Dedifferentiated amniotic fluid mesenchymal stem cell (primary cell): ENCODE data around the gene OR2H1.

Source experiments
- DNase-seq: peaks from one replicate; pipeline ENCODE4 v3.0.0-alpha.2; 2016; ENCODE audit errors: extremely low spot score

OR2H1 gene

DNA sequence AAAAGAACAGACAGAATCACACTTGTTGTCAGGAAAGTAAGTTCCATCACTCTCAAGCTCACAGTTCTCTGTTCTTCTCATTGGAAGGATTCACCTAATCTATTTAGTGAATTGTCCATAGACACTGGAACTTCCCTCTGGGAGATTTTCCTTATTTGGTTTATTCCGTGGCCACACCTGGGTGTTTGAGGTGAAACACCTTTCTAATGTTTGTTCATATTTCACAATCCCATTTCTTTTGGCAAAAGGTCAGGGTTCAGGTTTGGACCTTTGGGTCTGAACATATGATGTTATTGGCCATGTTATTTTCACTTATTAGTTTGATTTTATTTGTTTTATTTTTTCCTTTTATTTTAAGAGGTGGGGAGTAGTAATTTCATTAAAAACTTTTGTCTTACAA is 26.8 kb downstream of the OR2H1 start:
- DNase-seq = no peak

DNA sequence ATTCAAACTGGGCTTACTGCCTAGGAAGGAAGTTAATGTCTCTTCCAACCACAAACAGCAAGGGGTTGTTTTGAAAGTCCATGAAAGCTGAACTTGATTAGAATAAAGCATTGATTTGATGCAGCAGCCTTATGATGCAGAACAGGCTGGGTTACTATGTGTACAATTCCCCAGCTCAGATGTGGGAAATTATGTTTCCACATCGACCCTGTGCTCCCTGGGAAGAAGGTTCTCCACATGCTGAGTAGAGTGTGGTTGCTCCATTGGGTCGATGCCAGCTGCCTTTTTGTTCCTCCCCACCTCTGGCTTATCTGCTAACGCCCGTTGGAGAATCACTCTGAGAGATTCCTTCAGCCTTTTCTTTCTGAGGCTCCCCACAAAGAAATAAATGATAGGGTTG is 29.6 kb downstream of the OR2H1 start:
- no peak for DNase-seq

DNA sequence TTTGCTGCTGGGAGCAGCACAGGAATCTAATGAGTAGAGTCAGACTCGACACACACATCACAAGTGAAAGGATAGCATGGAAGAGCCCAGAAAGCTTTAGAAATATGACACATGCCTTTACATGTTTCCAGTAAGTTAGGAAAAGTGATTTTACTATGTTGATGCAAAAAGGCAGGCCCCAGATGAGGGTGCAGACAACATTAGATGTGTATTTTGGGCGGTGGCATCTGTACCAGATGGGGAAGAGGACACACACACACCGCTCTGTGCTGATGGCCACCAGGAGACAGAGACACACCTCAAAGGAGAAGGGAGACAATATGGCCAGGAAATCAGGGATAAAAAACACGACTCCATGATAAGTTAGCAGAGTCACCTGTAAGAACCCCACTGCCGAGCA is 30.2 kb downstream of the OR2H1 start:
- DNase-seq = no peak

DNA sequence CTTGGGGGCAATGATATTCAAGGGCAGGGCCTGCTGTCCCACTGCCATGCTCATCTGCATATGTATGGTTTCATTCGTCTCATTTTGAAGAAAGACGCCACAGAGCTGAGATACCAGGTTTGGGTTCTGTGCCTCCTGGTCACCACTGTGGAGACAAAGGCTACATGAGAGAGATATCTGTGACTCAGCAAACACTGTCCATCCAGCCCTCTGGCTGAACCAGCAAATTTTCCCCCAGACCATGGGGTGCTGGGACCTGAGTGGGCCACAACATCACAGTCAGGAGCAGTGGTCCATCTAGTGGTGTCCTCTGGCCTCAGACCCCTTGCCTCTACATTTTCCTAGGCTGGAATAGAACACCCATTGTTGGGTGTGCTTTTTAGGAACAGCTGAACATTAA is 30.7 kb downstream of the OR2H1 start, which contains the start of gene MAS1L:
MAS1L (minus strand) TSS at position 297 of the 400 bp plus-strand sequence; CDS start at position 243, 54 bp downstream.
- DNase-seq = no peak

DNA sequence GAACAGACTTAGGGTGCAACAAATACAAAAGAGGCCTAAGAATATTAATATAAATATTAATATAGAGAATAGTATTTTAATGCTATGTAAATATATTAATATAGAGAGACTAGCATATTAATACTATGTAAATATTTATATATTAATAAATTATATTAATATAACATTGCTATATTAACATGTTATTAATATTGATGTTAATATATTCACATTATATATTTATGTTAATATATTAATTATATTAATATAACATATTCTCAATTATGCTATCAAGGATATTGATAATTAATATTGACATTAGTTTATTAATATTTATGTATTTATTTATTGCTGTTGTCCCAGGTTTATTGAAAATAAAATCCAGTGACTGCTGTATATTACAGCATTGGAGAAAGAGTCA is 31.9 kb downstream of the OR2H1 start:
- DNase-seq = no peak

DNA sequence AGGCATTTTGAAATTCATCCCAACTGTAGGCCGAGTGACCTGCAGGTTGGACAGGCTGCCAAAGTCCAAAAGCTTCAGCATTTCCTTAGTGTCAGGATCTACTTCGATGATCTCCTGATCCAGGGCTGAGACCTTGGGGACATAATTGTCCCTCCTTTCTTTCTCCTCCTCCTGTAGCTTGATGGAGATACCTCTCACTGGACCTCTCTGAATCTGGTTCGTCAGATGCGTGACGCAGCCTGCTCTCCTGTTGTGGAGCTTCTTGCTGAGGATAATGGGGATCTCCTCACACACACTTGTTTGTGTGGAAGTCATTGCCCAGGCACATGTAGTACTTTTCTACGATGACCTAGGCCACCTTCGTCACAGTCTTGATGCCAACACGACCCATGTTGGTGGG is 32.3 kb downstream of the OR2H1 start:
- DNase-seq = no peak

DNA sequence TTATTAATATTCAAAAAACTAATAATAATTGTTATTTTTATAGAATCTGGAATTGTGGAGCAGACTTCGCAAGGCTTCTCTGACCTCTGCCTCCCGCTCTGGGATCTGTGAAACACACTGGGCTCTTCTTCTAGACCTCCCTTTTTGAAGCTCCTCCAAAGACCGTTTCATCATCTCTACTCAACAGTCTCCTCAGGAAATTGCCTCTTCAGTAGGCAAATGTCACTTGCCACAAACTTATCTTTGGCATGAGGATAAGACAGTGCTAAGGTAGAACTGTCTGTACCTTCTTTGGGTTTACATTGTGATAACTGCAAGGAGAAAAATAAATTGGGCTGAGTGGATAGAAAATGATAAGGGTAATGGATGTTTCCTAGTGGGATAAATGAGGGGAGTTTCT is 33.1 kb downstream of the OR2H1 start:
- DNase-seq = no peak

DNA sequence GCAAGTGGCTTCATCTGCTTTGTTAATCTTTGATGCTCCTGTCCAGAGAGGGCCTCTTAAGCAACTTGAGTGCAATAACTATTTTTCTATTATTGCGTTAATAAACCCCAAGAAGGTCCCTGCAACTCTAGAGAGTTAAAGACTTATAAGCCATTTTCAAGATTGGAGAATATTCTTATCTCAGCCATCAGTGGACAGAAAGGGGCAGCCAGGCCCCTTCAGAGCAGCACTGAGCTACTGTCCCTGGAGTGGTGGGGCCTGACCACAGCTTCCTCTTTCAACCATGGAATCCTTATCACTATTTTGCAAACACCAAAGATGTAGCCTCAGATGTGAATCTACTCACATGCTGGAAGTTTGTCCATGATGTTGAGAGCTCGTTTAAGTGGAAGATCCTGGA is 33.6 kb downstream of the OR2H1 start:
- no peak for DNase-seq

DNA sequence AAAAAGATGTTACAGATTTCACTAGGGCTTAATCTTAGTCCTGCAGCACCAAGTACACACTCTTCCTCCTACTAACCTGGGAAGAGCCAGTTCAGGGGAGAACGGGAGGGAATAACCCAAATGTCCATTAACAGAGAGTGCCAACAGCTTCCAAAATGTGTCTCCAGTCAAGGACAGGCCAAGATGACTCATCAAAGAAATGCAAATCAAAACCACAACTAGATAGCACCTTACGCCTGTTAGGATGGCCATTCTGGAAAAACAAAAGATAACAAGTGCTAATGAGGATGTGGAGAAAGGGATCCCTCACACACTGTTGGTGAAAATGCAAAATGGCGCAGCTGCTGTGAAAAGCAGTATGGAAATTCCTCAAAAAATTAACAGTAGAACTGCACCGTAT is 34.6 kb downstream of the OR2H1 start:
- no peak for DNase-seq

DNA sequence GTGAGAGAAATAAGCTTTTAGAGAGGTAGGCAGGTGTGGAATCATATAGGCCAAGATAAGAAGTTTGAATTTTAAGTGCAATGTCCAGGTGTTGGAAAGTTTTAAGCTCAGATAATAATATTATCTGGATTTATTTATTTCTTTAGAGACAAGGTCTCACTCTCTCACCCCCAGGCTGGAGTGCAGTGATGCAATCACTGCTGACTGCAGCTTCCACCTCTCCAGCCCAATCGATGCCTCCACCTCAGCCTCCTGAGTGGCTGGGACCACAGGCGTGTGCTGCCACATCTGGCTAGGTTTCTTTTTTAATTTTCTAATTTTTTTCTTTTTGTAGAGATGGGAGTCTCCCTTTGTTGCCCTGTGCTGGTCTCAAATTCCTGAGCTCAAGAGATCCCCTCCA is 36.3 kb downstream of the OR2H1 start:
- no peak for DNase-seq

DNA sequence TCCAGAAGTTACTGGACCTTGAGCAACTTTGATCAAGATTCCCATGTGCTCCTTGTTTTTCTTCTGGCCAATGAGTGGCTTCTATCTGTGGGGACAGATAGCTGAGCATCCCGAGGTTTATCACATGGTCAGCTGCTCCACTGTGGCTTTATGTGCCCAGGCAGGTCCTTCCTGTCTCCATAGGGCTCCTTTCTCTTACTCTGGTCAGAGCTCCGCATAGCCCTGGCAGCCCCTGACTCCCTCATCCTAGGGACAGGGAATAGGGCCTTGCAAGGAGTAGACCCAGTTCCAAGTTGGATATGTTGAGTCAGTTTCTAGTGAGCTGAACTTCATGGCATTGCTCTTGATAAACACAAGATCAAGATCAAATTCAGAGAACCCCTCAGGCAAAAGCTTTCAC is 37.2 kb downstream of the OR2H1 start:
- no peak for DNase-seq

DNA sequence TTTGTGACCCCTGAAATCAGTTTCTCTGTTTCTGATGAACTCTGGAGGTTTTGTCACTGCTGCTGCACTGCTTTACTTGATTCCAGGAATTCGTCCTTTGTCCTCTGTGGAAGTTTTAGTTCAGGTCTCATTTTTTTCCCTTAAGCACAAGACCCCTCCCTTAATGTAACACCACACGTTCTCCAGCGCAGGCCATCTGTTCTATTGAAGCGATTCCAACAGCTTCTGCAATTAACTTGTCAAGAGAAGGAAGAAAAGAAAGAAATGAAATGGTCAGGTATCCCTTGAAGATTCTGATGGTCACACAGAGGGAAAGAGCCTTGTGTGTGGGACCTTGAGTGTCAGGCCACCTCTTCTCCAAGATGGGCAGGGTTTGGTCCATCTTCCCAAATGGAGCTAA is 38.6 kb downstream of the OR2H1 start:
- no peak for DNase-seq

DNA sequence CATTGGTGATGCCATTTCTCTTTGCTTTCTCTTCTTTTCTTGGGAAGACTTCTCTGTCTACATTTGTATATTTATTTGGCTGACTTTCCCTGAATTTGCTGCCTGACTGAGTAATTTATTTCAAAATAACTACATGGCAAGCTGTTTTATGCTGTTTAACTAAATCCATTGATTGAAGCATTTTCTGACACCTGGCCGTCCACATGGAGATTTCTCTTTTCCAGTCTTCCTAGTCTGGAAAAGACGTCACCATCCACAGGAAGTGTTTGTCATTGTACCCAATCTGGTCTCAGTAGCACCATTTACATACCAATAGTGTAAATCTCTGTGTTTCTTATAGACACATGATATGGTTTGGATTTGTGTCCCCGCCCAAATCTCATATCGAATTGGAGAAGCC is 40.0 kb downstream of the OR2H1 start:
- no peak for DNase-seq

DNA sequence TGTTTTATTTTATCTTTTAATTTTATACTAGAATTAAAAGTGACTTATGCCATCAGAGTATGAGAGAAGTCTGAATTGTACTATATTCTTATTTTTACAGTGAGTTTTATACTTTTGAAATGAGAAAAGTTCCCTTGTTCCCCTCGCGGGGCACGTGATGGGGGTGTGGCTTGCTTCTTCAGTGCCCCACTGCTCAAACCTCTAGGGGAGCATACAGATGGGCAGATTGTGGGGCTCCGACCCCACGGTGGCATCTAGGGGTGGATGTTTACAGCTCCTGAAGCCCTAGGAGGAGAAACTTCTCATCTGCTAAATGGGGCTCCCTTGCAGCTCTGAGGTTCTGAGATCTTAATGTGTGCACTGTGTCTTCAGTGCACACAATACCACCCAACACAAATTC is 42.7 kb downstream of the OR2H1 start:
- DNase-seq = no peak

DNA sequence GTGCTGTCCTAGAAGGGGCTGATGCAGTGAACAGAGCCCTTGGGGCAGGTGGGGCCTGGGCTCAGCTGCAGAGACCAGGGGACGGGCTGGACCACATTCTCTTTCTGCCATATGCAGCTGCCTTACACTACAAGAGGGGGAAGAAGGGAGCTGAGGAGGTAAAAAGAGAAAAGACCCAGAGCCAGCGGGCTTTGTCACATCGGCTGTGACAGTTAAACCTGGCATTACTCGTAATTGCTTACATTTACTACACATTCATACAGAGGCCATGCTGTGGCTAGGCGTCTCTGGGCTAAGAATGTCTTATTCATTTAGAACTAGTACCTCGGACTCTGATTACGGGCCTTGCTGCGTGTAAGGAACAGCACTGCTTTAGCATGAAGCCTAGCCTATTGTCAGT is 43.6 kb downstream of the OR2H1 start:
- DNase-seq = no peak

DNA sequence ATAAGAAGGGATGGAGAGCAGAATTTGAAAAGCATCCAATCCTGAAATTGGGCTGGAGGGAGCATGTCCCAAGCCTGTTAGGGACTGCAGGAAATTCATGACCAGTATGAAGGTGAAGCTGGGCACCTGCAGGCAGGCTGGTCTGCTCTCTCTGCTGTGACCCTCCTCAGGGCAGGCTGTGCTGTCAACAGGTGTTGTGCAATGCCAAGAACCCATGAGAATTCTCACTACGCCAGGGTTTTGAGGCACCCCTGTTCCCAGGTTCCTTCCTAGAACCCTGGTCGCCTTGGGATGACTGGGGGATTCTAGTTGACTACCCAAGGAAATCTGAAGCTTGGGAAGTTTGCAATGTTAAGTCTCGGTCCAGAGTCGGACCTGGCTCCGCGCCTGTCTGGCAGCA is 44.2 kb downstream of the OR2H1 start:
- DNase-seq = no peak

DNA sequence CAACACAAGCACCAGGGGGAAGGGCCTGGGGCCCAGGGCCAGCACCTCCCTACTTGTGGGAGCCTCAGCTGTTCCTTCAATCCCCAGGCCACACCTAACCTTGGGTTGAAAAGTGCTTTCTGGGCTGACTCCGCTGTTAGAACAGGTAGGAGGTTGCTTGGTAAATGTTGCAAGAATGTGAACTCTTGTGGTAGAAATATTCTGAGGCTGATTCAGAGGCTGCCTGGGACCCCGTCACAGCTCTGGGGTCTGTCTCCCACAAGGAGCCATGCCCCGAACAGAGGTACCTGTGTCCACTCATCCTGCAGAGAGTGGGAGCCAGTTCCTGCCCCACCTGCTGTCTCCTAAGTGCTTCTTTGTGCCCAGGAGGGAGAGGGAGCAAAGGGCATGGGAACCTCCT is 45.2 kb downstream of the OR2H1 start:
- no peak for DNase-seq

DNA sequence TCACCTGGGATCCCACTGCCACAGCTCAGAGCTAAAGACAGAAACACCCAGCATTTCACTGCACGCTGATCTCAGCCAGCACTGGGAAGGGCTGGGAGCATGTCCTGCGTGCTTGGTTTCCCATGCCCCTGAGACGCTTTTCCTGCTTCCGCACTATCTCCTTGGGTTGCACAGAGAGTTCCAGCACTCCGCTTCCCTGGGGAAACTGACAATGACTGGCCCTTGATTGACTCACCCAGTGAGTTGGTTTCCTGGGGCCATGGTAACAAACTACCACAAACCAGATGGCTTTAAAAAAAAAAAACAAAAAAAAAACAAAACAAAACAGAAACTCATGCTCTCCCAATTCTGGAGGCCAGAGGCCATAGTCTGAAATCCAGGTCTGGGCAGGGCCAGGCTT is 45.6 kb downstream of the OR2H1 start:
- peak; percentile 19 for DNase-seq

DNA sequence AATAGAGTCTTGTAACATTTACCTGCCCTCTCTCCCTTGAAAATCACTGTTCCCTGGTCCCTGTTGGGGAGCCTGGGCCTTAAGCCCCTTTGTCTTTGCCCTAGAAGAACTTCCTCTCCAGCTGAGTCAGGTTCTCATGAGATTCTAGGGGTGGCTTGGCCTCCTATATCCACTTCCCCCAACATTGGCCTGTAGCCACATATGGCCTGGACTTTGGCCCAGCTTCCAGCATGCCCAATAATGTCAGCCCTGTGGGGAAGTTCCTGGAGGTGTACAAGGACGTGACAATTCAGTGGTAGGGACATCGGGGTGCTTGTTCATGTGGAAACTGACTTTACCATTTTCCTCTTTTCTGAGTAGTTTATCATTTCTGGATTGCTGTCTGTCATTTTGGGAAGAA is 48.0 kb downstream of the OR2H1 start:
- no peak for DNase-seq

DNA sequence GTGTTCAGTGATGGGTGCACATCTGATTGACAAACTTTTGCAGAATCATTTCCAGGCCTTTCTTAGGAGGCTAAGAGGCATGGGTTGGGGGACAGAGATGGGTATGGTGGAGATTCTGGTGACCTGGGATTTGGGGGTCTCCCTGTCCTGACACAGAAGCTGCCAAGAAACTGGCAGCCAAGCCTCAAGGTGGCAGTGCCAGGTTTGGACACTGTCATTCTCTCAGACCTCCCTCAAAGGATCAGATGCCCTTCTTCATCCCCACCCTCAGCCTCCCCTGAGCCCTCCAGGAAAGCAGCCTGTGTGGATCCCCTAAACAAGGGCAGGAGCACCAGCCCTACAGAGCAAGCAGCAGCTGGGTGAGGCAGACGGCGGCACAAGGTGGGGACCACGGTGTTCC is 48.9 kb downstream of the OR2H1 start:
- DNase-seq = no peak

DNA sequence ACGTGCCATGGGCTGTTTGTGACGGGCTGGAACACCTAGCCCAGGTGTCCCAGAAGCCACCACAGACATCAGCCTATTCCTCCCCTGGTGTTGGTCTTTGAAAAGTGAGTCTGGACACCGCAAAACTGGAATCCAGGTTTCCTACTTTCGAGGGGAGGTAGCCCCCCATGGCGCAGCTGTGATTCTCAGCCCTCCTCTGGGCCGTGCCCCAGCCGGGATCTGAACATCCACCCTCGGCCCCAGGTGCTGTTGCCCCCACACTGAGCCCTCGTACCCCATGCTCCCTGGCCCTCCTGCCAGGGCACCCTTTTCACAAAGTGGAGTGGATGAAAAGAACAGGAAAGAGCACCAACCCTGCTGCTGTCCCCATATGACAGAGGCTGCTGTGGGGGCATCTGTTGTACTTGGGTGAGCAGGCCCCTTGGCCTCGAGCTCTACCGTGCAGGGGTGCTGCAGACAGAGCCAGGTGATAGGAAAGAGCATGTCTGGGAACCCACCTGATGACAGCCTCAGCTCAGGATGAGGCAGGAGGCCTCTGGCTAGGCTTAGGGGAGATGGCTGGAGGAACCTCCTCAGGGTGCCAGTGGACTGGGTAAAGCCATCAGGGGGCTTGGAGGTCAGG is 49.6 kb downstream of the OR2H1 start:
- DNase-seq = no peak

DNA sequence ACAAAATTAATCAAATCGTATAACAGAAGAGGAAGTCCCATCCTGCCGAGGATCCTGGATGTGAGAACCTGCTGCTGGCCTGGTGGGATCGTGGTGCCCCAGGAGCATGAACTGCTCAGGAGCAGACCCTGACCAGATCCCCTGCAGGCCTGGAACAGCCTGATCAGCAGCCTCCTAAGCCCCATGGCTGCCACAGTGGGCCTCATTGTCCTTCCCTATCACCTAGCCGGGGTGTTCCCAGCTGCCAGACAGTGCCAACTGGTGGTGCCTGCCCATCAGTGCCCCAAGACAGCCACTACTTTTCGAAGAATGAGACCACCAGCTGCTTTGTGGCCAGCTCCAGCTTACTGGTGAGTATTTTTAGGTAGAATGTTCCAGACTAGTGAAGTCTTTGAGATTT is 50.4 kb downstream of the OR2H1 start:
- no peak for DNase-seq

DNA sequence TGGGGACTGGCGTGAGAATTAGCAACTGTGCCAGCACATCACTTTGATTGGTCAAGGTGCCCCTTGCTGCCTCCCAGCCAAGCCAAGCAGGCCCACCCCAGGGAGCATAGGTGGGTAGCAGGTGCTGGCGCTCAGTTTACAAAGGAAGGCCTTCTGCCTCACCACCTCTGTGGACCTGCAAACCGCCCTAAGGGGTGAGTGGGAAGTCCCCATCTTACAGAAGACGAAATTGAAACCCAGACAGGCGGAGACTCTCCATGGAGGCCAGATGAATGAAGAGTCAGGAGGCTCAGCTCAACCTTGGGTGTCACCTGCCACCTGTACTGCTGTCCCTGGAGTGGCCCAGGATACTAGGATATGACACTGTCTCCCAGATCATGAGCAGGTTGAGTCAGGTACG is 52.3 kb downstream of the OR2H1 start:
- no peak for DNase-seq

DNA sequence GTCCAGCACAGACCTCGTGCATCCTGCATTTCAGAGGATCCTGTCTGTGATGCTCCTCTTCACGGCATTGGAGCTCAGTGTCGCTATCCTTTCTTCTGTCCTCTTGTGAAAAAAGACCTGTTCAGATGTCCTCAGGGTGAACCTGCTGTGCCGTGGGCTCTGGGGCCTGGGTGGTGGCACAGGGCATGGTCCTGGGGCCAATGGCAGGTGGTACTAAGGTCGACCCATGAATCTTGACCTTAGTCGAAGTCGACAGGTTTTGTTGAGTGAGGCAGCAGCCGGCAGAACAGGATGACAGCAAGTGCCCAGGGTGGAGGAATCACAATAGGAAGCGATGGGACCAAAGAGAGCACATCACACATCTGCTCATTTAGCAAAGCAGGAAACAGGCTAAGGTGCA is 52.8 kb downstream of the OR2H1 start:
- DNase-seq = no peak

DNA sequence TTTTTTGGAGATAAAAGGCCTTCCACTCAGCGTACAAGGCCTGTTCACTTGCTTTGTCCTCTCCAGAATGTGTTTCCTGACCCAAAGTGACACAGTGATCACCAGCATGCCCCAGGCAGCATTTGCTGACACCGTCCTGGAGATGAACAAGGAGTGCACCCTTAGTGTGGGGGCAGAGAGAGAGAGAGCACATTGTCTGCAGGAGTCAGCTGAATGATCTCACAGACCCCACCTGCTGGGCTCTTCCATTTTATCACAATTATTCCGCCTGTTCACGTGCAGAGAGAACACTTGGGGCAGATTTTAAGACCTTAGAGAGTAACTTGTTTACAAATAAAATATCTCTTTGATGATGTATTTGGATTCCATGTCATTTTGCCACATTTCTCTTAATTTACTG is 53.2 kb downstream of the OR2H1 start:
- no peak for DNase-seq
